ENCODE data around the gene S1PR3. TPM values are rescaled to one million over a fixed set of nuclear protein-coding genes. Genes with fewer than 3 reads are reported as not detected.

S1PR3 gene
- total RNA-seq, 1 donor from 2014 or later: not detected

DNA sequence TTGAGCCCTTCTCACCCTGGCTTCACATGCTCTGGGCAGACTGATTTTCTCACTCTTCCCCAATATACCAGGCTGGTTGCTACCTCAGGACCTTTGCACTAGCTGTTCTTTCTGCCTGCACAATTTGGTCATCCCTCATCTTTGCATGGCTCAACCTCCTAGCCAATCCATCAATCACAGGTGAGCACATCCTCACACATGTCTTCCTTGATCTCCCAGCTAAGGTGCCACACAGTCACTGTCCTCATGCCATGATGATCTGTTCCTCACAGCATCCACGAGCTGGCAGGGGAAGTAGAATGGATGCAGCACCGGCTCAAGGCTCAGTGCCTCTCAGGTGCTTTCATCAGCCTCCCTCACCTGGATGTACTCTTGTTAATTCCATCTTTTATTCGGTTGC lies 30.6 kb upstream of the S1PR3 start:
- intact Hi-C loops (cut with micrococcal nuclease): no loop called here
- DNase-seq: no peak
- H3K4me1 Mint-ChIP-seq: no peaks in the 10 kb centered on the region
- no peaks in the 10 kb centered on the region for H3K36me3 Mint-ChIP-seq (ENCODE audit: low read depth)
- CTCF ChIA-PET: no interaction called here
- H3K27me3 Mint-ChIP-seq: peaks cover 13% of the 10 kb centered on the region
- H3K4me3 Mint-ChIP-seq: no peak overlapping the region
- no peak for ATAC-seq (ENCODE audit: low read depth)
- H3K27ac Mint-ChIP-seq: no peak overlapping the region
- TF ChIP-seq, protein P1, sequence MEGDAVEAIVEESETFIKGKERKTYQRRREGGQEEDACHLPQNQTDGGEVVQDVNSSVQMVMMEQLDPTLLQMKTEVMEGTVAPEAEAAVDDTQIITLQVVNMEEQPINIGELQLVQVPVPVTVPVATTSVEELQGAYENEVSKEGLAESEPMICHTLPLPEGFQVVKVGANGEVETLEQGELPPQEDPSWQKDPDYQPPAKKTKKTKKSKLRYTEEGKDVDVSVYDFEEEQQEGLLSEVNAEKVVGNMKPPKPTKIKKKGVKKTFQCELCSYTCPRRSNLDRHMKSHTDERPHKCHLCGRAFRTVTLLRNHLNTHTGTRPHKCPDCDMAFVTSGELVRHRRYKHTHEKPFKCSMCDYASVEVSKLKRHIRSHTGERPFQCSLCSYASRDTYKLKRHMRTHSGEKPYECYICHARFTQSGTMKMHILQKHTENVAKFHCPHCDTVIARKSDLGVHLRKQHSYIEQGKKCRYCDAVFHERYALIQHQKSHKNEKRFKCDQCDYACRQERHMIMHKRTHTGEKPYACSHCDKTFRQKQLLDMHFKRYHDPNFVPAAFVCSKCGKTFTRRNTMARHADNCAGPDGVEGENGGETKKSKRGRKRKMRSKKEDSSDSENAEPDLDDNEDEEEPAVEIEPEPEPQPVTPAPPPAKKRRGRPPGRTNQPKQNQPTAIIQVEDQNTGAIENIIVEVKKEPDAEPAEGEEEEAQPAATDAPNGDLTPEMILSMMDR (IDR thresholded peaks at IDR 0.05): no peak
- POLR2A ChIA-PET: no interaction called here
- no peaks in the 10 kb centered on the region for H3K9me3 Mint-ChIP-seq

DNA sequence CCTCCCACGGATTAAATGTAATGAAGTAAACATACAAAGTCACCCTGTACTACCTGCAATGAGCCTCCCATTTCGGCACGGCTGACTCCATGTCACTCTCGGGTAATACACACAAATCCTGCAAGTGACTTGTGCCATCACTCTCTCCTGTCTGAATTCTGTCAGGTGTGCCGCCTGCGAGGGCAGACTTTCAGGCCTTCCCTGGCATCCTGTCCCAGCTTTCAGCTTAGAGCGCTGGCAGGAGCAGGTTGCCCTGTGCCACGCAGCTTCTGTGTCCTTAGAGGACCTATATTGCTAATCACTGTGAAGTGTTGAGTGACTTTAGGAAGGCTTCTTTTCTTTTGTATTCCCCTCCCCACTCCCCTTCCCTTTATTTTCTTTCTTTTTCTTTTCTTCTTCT lies 25.8 kb upstream of the S1PR3 start:
- Mint-ChIP-seq H3K4me3 (no peak overlapping the region), H3K4me1 (no peaks in the 10 kb centered on the region), H3K27me3 (peaks cover 13% of the 10 kb centered on the region), H3K27ac (no peak overlapping the region), H3K9me3 (no peaks in the 10 kb centered on the region), H3K36me3 (ENCODE audit: low read depth) (no peaks in the 10 kb centered on the region)
- TF ChIP-seq, protein P1 (IDR thresholded peaks at IDR 0.05): no peak
- no peak for DNase-seq
- CTCF ChIA-PET: no interaction called here
- intact Hi-C loops (cut with micrococcal nuclease): no loop called here
- POLR2A ChIA-PET: no interaction called here
- no peak for ATAC-seq (ENCODE audit: low read depth)

DNA sequence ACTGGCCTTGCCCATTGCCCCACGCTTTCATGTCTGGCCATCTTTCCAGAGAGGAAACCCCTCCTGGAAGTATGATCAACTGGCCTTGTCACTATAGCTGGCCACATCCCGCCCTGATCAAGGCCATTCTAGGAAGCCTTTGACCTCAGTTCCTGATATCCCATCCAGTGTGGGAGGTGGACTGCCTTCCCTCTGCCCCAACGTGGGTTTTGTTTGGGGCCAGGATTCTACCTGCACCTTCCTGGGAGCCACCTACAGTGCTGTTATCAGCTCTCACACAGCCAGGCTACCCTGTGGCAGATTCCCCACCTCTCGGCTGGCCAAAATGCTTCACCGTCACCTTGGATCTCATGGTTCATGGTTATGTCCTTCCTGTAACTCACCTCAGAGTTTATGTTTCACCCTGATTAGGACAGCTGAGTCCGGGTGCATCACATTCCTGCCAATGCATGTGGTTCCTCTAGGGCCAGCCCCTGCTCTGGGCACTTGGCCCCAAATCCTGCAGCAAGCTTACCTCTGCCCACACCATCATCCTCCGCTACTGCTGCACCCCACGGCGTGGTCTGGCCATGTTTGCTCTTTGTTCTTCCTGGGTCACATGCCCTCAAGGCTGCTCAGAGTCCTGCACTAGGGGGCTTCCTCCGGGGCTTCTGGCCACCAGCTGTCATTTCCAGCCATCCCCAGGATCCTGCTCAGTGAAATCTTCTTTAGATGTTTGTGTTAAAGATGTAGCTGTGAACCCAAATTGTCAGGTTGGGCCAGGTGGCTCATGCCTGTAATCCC lies 24.2 kb upstream of the S1PR3 start:
- Mint-ChIP-seq H3K9me3 (no peaks in the 10 kb centered on the region), H3K4me1 (no peaks in the 10 kb centered on the region), H3K27ac (no peak overlapping the region), H3K27me3 (peaks cover 10% of the 10 kb centered on the region), H3K36me3 (ENCODE audit: low read depth) (no peaks in the 10 kb centered on the region), H3K4me3 (no peak overlapping the region)
- TF ChIP-seq, protein P1 (IDR thresholded peaks at IDR 0.05): no peak
- CTCF ChIA-PET: no interaction called here
- intact Hi-C loops (cut with micrococcal nuclease): no loop called here
- ATAC-seq (ENCODE audit: low read depth) (no peak), DNase-seq (no peak)
- POLR2A ChIA-PET: no interaction called here

DNA sequence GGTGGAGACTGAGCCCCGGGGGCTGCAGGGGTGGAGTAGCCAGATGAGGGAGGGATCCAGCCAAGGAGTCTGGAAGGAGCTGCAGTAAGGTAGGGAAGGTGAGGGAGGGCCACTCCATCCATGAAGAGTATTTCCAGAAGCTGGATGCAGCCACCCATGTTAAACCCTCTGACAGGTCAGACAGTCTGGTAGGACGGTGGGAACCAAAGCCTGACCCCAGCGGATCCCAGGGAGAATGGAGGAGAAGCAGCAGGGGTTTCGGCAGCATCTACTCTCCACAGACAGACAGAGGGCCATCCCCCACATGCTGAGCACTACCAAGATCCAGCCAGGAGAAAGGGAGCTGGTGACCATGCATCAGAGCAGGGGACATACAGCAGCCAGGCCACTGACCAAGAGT lies 22.5 kb upstream of the S1PR3 start:
- TF ChIP-seq, protein P1 (IDR thresholded peaks at IDR 0.05): no peak
- no peaks in the 10 kb centered on the region for H3K9me3 Mint-ChIP-seq
- ATAC-seq (ENCODE audit: low read depth) (no peak), DNase-seq (no peak)
- H3K4me3 Mint-ChIP-seq: no peak overlapping the region
- POLR2A ChIA-PET: no interaction called here
- H3K27me3 Mint-ChIP-seq: peaks cover 10% of the 10 kb centered on the region
- no peaks in the 10 kb centered on the region for H3K36me3 Mint-ChIP-seq (ENCODE audit: low read depth)
- CTCF ChIA-PET: no interaction called here
- H3K27ac Mint-ChIP-seq: no peak overlapping the region
- no peaks in the 10 kb centered on the region for H3K4me1 Mint-ChIP-seq
- intact Hi-C loops (cut with micrococcal nuclease): no loop called here

GRCh38 chr9:88969646-88970373 lies 21.5 kb upstream of the S1PR3 start:
- Mint-ChIP-seq H3K27me3 (peaks cover 10% of the 10 kb centered on the region), H3K4me1 (no peaks in the 10 kb centered on the region), H3K9me3 (no peaks in the 10 kb centered on the region), H3K36me3 (ENCODE audit: low read depth) (no peaks in the 10 kb centered on the region), H3K4me3 (no peak overlapping the region), H3K27ac (no peak overlapping the region)
- CTCF ChIA-PET: no interaction called here
- ATAC-seq (ENCODE audit: low read depth): no peak
- TF ChIP-seq, protein P1 (IDR thresholded peaks at IDR 0.05): no peak
- intact Hi-C loops (cut with micrococcal nuclease): no loop called here
- POLR2A ChIA-PET: no interaction called here
- DNase-seq: no peak
